NT2/D1 (cell line): ENCODE data around the gene KCNK7.

Source experiments
- DNase-seq: peaks from one replicate; pipeline ENCODE4 v3.0.0-alpha.2; 2011; ENCODE audit warnings: low read depth, low spot score
- H3K27me3 ChIP-seq: 2 replicates; pipeline ENCODE4 v1.6.0; 2011; ENCODE audit warnings: mild to moderate bottlenecking; ENCODE audit not compliant: insufficient read length, insufficient read depth
- H3K36me3 ChIP-seq: 2 replicates; pipeline ENCODE4 v1.6.1; 2011; ENCODE audit warnings: mild to moderate bottlenecking, low read length, mixed read lengths; ENCODE audit not compliant: insufficient read depth, insufficient read length
- H3K4me1 ChIP-seq: 2 replicates; pipeline ENCODE4 v1.5.1; 2011; ENCODE audit not compliant: insufficient read depth, insufficient read length
- H3K4me3 ChIP-seq: 2 replicates; pipeline ENCODE4 v1.5.1; 2011; ENCODE audit warnings: low read depth; ENCODE audit not compliant: insufficient read length
- H3K9ac ChIP-seq: 2 replicates; pipeline ENCODE4 v1.6.0; 2011; ENCODE audit warnings: low read depth; ENCODE audit not compliant: insufficient read length
- H3K9me3 ChIP-seq: 2 replicates; pipeline ENCODE4 v1.5.1; 2011; ENCODE audit warnings: mild to moderate bottlenecking, low read length; ENCODE audit not compliant: insufficient read depth
- SUZ12 ChIP-seq: IDR thresholded peaks from 2 replicates; pipeline ENCODE4 v1.6.1; 2011; ENCODE audit not compliant: insufficient read length, insufficient read depth; ENCODE audit errors: extremely low read depth
- YY1 ChIP-seq: IDR thresholded peaks from 2 replicates; pipeline ENCODE4 v1.6.1; 2011; ENCODE audit not compliant: insufficient read length, insufficient read depth
- ZNF274 ChIP-seq: IDR thresholded peaks from 2 replicates; pipeline ENCODE4 v1.6.1; 2011; ENCODE audit warnings: mild to moderate bottlenecking, low read depth, low read length

KCNK7 gene

GRCh38 chr11:65618763-65619162 lies 23.2 kb upstream of the KCNK7 start:
- Histone ChIP-seq H3K4me1 (peaks cover 16% of the 10 kb centered on the region), H3K9ac (no peak overlapping the region), H3K27me3 (no peaks in the 10 kb centered on the region), H3K36me3 (peaks cover 73% of the 10 kb centered on the region), H3K9me3 (no peaks in the 10 kb centered on the region), H3K4me3 (no peak overlapping the region)
- TF ChIP-seq YY1 (no peak), ZNF274 (no peak), SUZ12 (no peak)
- DNase-seq = no peak

- Histone ChIP-seq H3K4me3 (no peak overlapping the region), H3K9me3 (no peaks in the 10 kb centered on the region), H3K36me3 (peaks cover 69% of the 10 kb centered on the region), H3K4me1 (peaks cover 19% of the 10 kb centered on the region), H3K27me3 (no peaks in the 10 kb centered on the region), H3K9ac (no peak overlapping the region)
- TF ChIP-seq YY1 = no peak
- TF ChIP-seq SUZ12 = no peak
- TF ChIP-seq ZNF274 = no peak
- no peak for DNase-seq
Observed at GRCh38 chr11:65617990-65618751, 22.6 kb upstream of the KCNK7 start.

GRCh38 chr11:65617136-65617850 lies 21.7 kb upstream of the KCNK7 start:
- Histone ChIP-seq H3K27me3 (no peaks in the 10 kb centered on the region), H3K9ac (peak overlapping the region; percentile 98), H3K4me1 (peaks cover 28% of the 10 kb centered on the region), H3K9me3 (no peaks in the 10 kb centered on the region), H3K4me3 (no peak overlapping the region), H3K36me3 (peaks cover 72% of the 10 kb centered on the region)
- DNase-seq = no peak
- TF ChIP-seq SUZ12 (no peak), ZNF274 (no peak), YY1 (no peak)

DNA sequence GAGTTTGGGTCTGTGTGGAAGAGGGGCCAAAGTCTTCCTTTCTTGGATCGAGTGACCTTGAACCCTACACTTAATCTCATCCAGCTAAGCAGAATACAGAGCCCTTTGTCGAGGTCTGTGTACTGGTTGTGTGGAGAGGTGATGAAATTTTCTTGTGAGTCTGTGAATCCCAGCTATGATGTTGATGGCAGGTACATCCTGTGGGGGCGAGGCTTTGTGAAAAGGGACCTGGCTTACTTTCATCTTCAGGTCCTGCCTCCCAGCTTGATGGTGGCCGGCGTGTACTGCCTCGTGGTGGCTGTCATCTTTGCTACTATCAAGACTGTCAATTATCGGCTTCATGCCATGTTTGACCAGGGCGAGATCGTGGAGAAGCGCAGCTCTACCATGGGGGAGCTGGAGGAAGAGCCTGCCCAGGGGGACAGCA lies 21.0 kb upstream of the KCNK7 start:
- no peaks in the 10 kb centered on the region for H3K27me3 ChIP-seq
- peak overlapping the region; percentile 98 for H3K9ac ChIP-seq
- H3K36me3 ChIP-seq = peaks cover 72% of the 10 kb centered on the region
- H3K4me1 ChIP-seq = peaks cover 35% of the 10 kb centered on the region
- no peaks in the 10 kb centered on the region for H3K9me3 ChIP-seq
- DNase-seq = no peak
- TF ChIP-seq YY1 (no peak), ZNF274 (no peak), SUZ12 (no peak)
- peak overlapping the region; percentile 87 for H3K4me3 ChIP-seq

GRCh38 chr11:65615950-65616574 lies 20.5 kb upstream of the KCNK7 start:
- H3K9ac ChIP-seq = peak overlapping the region; percentile 98
- H3K36me3 ChIP-seq = peaks cover 70% of the 10 kb centered on the region
- H3K4me3 ChIP-seq = peak overlapping the region; percentile 87
- peaks cover 38% of the 10 kb centered on the region for H3K4me1 ChIP-seq
- H3K27me3 ChIP-seq = no peaks in the 10 kb centered on the region
- H3K9me3 ChIP-seq = no peaks in the 10 kb centered on the region
- DNase-seq = no peak
- TF ChIP-seq YY1 = no peak
- TF ChIP-seq SUZ12 = no peak
- TF ChIP-seq ZNF274 = no peak

DNA sequence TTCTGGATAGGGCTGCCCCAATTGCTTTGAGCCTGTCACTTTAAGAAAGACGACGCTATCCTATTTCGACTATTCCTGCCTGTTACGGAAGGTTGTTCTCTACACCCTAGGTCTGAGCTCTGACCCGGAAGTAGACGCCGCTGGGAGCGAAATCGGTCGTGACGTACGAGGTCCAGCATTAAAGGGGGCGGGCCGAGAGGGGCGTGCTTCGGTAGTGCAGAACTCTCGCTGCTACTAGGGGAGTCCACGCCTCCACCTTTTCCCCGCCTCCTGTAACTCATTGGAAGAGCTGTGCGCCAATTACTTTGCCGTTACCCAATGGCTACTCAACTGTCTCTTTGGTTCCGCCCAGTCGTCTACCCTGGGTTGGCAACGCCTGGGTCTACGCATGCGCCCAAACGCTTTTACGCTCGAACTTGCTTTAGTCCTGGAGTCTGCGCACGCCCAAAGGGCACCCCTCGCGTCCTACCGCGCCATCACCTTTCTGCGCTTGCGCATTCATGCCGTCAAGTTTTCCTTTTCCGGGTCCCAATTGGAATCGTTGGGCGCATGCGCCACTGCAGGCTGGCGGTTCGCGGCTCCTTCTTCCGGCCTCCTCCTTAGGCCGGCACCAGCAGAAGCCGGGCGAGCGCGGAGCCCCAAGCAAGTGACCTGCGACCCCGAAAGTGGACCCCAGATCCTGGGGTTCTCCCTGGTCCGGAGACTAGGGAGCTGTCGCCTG lies 19.8 kb upstream of the KCNK7 start, which contains the start of gene PCNX3:
PCNX3 (plus strand) TSS at position 548 of the 721 bp plus-strand sequence. CDS start 536 bp downstream, outside the sequence.
- DNase-seq = peak; percentile 100
- H3K4me3 ChIP-seq = peak within 1 kb of the TSS; percentile 94
- TF ChIP-seq ZNF274 (no peak), YY1 (no peak), SUZ12 (no peak)
- no peaks in the 10 kb centered on the region for H3K27me3 ChIP-seq
- peak within 1 kb of the TSS; percentile 98 for H3K9ac ChIP-seq
- peaks cover 39% of the 10 kb centered on the region for H3K4me1 ChIP-seq
- no peaks in the 10 kb centered on the region for H3K9me3 ChIP-seq
- H3K36me3 ChIP-seq = peaks cover 70% of the 10 kb centered on the region
